ENCODE results near the gene PLXNC1. TPM values are rescaled to one million over a fixed set of nuclear protein-coding genes. Genes with fewer than 3 reads are reported as not detected.

PLXNC1 gene
- total RNA-seq, 1 donor from 2014 or later, result 15.7 TPM

DNA sequence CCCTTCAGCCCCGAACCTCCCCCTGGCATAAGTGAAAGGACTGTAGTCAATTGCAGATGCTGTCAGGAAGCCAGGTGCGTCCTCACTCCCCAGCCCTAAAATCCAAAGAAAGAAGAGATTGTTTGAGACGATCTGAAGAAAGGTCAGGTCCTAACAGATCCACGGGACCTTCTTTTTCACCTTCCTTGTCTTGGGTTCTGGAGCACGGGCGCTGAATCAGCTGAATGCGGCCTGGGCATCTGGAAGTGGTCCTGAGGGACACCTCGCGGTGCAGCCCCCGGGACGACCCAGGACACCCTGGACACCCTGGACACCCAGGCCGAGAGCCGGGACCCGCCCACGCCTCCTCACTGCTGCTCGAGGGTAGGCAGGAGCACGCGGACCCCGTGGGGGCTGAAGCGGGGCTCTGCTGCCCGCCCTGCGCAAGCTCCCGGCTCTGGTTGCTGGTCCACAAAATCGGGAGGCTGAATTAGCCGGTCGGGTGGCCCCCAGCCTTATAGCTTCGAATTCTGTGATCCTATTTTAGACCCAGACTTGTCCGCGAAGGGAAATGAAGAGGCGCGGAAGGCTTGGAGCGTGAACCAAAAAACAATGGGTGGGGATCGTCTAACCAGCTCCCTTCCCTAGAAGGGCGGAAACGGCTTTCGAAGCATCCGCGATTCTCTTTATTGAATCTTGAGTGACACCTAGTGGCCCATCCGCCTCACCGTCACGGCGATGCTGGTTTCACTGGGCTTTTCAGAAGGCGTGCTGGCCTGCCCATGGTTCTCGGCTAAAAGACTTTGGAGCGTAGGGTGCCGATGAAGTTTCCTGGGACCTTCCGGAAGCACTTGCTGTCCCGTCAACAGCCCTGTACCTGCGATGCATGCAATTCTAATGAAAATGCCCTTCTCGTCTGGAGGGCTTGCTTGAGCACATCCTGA lies 46.4 kb upstream of the PLXNC1 start:
- Histone ChIP-seq H3K36me3 (no peaks in the 10 kb centered on the region), H3K4me1 (peaks cover 5% of the 10 kb centered on the region), H3K4me3 (peak overlapping the region; percentile 62), H3K27me3 (no peaks in the 10 kb centered on the region), H3K27ac (no peak overlapping the region), H3K9me3 (no peaks in the 10 kb centered on the region)
- intact Hi-C loops (cut with DNase I), result loop anchor here (5.0 kb wide), 1 partner anchor 600 kb away; no protein-coding TSS in a partner anchor
- DNase-seq, result peak; percentile 89
- peak; percentile 94 for ATAC-seq
- TF ChIP-seq, protein P1, sequence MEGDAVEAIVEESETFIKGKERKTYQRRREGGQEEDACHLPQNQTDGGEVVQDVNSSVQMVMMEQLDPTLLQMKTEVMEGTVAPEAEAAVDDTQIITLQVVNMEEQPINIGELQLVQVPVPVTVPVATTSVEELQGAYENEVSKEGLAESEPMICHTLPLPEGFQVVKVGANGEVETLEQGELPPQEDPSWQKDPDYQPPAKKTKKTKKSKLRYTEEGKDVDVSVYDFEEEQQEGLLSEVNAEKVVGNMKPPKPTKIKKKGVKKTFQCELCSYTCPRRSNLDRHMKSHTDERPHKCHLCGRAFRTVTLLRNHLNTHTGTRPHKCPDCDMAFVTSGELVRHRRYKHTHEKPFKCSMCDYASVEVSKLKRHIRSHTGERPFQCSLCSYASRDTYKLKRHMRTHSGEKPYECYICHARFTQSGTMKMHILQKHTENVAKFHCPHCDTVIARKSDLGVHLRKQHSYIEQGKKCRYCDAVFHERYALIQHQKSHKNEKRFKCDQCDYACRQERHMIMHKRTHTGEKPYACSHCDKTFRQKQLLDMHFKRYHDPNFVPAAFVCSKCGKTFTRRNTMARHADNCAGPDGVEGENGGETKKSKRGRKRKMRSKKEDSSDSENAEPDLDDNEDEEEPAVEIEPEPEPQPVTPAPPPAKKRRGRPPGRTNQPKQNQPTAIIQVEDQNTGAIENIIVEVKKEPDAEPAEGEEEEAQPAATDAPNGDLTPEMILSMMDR (IDR thresholded peaks at IDR 0.05), result peak; percentile 84

DNA sequence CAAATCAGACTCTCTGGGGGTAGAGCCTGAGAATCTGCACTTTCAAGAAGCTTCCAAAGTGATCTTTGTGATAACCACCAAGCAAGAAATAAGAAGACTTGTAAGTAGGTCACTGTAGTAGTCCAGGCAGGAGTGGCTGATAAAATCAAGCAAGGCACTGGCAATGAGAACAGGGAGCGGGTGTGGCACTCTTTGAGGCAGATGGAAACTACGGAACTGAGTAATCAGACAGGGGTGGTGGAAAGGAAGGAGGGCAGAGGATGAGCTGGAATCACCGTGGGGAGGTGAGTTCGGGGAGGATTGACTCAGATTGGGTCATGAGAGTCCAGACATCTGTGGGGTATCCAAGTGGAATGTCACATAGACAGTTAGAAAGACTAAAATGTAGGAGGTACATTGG lies 44.4 kb upstream of the PLXNC1 start:
- no peak overlapping the region for H3K4me3 ChIP-seq
- H3K4me1 ChIP-seq, result peaks cover 5% of the 10 kb centered on the region
- H3K9me3 ChIP-seq, result no peaks in the 10 kb centered on the region
- H3K27me3 ChIP-seq, result no peaks in the 10 kb centered on the region
- intact Hi-C loops (cut with DNase I), result loop anchor here (5.0 kb wide), 1 partner anchor 602 kb away; no protein-coding TSS in a partner anchor
- ATAC-seq, result no peak
- H3K27ac ChIP-seq, result no peak overlapping the region
- H3K36me3 ChIP-seq, result no peaks in the 10 kb centered on the region
- no peak for DNase-seq
- TF ChIP-seq, protein P1 (IDR thresholded peaks at IDR 0.05), result no peak

DNA sequence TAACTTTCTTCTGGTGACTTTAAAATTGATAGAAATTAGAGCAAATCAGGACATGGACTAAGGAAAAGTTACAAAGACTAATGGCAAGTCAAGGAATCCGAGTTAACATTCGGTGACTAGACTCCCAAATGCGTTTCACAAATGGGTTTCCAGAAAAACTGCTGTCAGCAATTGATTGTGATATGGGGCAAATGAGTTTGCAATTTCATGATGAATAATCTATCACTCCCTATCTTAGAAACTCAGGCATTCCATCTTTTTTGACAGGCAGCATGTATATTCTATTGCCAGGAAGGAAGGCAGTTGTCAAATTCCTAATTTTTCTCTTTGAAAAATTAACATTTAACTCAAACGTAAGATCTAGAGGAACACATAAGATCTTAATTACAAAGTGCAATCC lies 40.5 kb upstream of the PLXNC1 start:
- Histone ChIP-seq H3K27me3 (no peaks in the 10 kb centered on the region), H3K9me3 (no peaks in the 10 kb centered on the region), H3K4me1 (no peaks in the 10 kb centered on the region), H3K27ac (no peak overlapping the region), H3K4me3 (no peak overlapping the region), H3K36me3 (no peaks in the 10 kb centered on the region)
- no peak for ATAC-seq
- TF ChIP-seq, protein P1 (IDR thresholded peaks at IDR 0.05), result no peak
- DNase-seq, result no peak
- intact Hi-C loops (cut with DNase I), result no loop called here

DNA sequence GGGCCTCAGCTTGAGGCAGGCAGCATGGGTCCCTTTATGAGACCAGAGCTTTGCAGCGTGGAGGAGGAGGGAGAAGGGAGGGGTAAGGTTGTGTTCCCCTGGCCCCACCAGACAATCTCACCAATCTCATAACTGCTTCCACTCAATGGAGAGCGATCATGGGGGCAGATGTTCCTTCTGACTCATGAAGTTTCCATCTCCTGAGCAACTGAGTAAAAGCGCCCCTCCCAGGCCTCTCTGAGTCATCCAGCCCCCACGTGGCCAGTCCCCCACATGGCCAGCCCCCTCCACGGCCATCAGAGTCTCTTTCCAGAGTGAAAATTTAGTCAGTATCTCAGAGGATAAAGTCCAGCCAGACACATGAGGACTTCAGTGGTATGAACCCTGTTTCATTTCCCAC lies 39.2 kb upstream of the PLXNC1 start:
- intact Hi-C loops (cut with DNase I), result no loop called here
- ATAC-seq, result no peak

DNA sequence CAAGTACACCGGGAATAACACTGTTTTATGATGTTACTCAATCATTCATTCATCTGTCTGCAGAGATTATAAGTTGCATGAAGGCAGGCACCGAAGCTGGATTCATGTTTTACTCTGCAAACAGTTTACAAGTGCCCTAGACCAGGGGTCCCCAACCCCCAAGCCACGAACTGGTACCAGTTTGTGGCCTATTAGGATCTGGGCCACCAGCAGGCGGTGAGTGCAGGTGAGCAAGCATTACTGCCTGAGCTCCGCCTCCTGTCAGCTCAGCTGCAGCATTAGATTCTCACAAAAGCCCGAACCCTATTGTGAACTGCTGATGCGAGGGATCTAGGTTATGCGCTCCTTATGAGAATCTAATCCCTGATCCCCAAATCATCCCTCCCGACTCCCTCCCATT lies 38.1 kb upstream of the PLXNC1 start:
- no peak overlapping the region for H3K27ac ChIP-seq
- H3K9me3 ChIP-seq, result no peaks in the 10 kb centered on the region
- H3K4me3 ChIP-seq, result no peak overlapping the region
- no peaks in the 10 kb centered on the region for H3K36me3 ChIP-seq
- DNase-seq, result no peak
- no peak for ATAC-seq
- TF ChIP-seq, protein P1 (IDR thresholded peaks at IDR 0.05), result no peak
- no peaks in the 10 kb centered on the region for H3K27me3 ChIP-seq
- no peaks in the 10 kb centered on the region for H3K4me1 ChIP-seq
- intact Hi-C loops (cut with DNase I), result no loop called here

More for the DNA sequence above, 39.2 kb upstream of the PLXNC1 start:
- TF ChIP-seq, protein P1 (IDR thresholded peaks at IDR 0.05), result no peak
- no peaks in the 10 kb centered on the region for H3K4me1 ChIP-seq
- no peak for DNase-seq
- no peak overlapping the region for H3K27ac ChIP-seq
- no peaks in the 10 kb centered on the region for H3K36me3 ChIP-seq
- no peak overlapping the region for H3K4me3 ChIP-seq
- H3K9me3 ChIP-seq, result no peaks in the 10 kb centered on the region
- H3K27me3 ChIP-seq, result no peaks in the 10 kb centered on the region

Data from upper lobe of right lung (tissue), 1 donor.